ENCODE measurements around the gene SARDH. TPM values are rescaled to one million over a fixed set of nuclear protein-coding genes. Genes with fewer than 3 reads are reported as not detected.

SARDH gene
- total RNA-seq, 2 experiments from 2014 or later: 1.6 to 2.1 TPM

DNA sequence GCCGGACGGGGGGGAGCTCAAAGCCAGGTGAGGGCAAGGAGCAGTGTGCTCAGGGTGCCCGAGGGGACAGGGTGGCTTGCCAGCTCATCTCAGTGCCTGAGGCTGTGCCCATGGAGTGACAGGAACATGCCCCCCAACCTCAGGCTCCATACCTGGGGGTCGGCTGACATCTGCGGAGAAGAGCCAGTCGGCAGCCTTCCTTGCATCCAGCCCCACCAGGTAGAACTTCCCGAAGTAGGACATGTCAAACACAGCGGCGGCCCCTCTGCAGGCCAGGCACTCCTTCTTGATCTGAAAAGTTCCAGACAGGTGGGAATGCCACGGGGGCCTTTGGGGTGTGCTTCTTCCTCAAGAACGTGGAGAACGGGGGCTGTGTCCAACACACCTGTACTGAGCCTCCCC lies 42.1 kb downstream of the SARDH start:
- ChIA-PET CTCF (interaction anchor here (0.9 kb wide), 1 partner anchor 11 kb away, joined by 3 read pairs; no protein-coding TSS in a partner anchor), POLR2A (no interaction called here)

DNA sequence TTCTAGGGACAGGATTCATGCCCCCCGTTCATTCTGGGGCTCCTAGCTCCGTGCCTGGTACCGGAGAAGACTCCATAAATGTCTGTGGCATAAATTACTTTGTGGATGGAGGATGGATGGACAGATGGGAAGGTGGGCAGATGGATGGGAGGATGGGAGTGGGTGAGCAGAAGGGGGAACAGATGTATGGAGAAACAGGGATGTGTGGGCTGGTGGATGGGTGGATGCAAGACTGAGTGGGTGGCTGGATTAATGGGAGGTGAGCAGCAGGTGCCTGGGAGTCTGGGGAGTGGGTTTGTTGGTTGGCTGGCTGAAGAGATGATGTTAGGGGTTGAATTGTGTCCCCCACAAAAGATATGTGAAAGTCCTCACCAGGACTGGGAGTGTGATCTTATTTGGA lies 43.5 kb downstream of the SARDH start:
- CTCF ChIA-PET: no interaction called here
- POLR2A ChIA-PET: no interaction called here

DNA sequence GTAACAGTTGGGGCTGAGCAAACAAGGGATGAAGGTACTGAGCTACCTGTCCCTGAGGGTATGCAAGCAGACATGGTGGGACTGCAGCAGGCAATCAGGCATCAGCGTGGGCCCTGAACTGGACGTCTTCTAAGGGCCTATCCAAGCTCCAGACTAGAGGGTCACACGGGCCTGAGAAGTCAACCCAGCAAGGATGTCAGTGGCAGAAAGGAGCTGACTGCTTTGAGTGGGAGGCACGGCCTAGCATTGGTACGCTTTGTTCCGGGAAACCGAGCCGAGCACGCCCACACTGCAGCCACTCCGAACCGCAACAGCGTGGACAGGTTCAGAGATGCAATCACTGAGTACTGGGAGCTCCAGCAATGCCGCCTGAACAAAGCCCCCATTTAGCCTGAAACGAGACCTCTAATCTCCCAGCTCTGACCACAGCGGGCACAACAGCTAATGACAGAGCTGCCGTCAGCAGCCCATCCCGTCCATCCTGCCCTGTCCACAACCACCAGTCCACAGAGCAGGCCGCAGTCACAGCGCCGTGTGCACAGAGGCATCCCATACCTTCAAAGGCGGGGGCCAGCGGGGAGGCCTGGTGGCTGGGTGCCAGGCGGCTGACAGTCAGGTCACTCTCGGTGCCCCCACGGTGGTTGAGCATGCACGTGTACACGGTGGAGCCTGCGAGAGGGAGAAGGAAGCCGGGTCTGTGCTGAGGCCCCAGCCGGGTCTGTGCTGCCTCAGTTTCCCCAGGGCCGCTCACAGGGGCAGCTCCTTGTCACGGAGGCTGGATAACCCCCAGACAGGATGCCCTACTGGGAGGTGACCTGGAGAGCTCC lies 44.2 kb downstream of the SARDH start:
- CTCF ChIA-PET: interaction anchor here (1.2 kb wide), 1 partner anchor 40 kb away, joined by 3 read pairs; no protein-coding TSS in a partner anchor
- POLR2A ChIA-PET: no interaction called here

GRCh38 chr9:133693116-133693515 lies 45.0 kb downstream of the SARDH start:
- POLR2A ChIA-PET: no interaction called here
- CTCF ChIA-PET: interaction anchor here (1.2 kb wide), 1 partner anchor 39 kb away, joined by 3 read pairs; no protein-coding TSS in a partner anchor

GRCh38 chr9:133692364-133692985 lies 45.7 kb downstream of the SARDH start:
- ChIA-PET CTCF (interaction anchor here (1.2 to 1.5 kb wide), 2 partner anchors 10 to 38 kb away, joined by 3 to 4 read pairs; no protein-coding TSS in a partner anchor), POLR2A (interaction anchor here (1.0 kb wide), 1 partner anchor 8 kb away, joined by 3 read pairs; no protein-coding TSS in a partner anchor)

- ChIA-PET CTCF (interaction anchor here (1.5 kb wide), 1 partner anchor 10 kb away, joined by 4 read pairs; no protein-coding TSS in a partner anchor), POLR2A (interaction anchor here (1.0 kb wide), 1 partner anchor 9 kb away, joined by 3 read pairs; no protein-coding TSS in a partner anchor)
Measured at GRCh38 chr9:133691626-133692363, 46.4 kb downstream of the SARDH start.

DNA sequence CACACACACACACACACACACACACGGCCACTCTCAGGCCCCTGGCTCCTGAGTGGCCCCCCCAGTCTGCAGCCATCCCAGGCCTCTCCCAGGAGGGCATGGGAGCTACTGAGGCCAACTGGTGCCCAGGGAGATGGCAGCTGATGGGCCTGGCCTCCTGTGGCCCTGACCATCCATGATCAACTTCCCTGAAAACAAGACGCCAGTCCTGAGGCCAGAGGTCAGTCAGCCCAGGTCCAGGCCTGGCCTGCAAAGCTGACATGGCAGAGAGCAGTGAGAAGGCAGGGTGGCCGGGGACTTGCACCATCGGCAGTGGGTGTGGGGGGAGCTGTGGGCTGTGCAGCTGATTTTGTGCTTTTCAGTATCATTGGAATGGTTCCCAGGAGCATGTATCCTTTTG lies 47.0 kb downstream of the SARDH start:
- ChIA-PET CTCF (interaction anchor here (1.5 kb wide), 1 partner anchor 11 kb away, joined by 4 read pairs; no protein-coding TSS in a partner anchor), POLR2A (no interaction called here)

DNA sequence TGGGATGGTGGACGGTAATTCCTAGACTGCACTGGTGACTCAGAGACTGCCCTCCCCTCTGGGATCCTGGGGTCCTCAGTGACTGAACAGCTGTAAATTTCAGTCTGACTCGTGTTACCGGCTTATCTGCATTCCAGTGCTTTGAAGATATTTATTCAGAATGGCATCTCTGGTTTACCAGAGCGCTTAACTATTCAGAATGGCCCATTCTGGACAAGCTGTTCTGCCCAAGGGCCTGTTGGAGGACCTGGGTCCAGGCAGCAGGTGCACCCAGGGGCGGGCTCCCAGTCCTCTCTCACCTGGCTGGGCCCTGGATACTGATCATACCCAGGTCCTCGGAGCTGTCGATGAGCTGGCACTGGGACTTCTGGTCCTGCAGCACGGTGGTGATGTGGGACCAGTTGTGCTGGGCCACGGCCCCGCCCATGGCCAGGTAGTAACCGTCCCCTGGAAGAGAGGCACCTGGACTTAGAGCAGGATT lies 48.0 kb downstream of the SARDH start:
- CTCF ChIA-PET: no interaction called here
- POLR2A ChIA-PET: no interaction called here

DNA sequence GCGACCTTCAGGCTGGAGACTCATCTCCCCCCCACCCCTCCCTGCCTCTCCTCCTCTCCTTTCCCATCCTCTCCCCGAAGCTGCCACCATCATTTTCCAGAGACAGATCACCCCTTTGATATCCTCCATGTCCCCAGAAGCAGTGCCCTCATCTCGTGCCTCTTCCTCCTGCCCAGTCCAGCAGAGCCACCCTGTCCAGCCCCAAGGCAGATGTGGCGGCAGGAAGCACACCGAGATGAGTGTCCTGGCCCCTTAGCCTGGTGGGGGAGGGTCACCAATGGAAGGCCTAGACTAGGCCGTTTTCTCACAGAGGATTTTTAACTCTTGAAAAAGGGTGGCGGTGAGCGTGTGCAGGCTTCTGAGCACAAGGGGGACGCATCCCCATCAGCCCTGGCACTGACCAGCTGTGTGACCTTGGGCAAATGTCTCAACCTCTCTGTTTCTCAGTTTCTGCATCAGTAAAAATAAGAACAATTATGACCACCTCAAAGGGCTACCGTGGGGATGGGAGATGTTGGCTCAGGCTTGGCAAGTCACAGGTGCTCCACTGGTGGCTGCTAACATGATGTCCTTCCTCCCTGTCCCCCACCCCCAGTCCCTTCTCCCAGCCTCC lies 48.9 kb downstream of the SARDH start:
- ChIA-PET CTCF (no interaction called here), POLR2A (no interaction called here)

DNA sequence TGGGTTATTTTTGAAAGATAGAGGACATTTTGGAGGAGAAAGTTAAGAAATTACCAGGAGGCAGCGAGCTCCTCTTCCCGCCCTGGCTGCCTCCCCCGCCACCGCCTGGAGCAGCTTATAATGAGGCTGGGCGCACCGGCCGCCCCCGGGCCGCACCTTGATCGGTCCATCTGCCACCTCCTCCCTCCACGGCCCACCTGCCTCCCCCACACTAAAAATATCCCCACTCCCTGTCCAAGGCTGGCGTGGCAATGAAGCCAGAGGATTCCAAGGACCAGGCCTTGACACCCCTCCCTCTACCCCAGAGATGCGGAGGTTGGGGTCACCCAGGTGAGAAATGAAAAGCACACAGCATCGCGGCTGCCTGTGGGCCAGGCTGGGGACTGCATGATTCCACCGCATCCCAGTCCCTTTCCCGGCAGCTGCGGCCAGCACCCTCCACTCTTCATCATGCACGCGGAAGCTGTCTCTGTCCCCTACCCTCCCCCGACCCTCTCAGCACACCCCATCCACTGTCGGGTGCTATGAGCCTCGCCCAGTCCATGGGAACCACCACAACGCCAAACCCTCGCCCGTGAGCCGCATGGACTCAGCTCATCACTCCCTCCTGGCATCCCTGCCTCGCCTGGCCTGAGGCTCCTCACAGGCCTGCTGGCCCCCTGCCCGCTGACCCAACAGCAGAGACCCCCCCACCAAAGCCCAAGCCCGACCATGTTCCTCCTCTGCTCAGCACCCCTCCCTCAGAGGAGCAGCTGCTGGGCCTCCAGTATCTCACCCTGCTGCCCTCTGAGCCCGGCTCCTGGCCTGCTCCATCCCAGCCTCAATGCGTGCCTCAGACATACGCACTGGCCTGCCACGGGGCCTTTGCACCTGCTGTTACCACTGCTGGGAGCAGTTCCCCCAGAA lies 50.0 kb downstream of the SARDH start:
- CTCF ChIA-PET: no interaction called here
- POLR2A ChIA-PET: no interaction called here

DNA sequence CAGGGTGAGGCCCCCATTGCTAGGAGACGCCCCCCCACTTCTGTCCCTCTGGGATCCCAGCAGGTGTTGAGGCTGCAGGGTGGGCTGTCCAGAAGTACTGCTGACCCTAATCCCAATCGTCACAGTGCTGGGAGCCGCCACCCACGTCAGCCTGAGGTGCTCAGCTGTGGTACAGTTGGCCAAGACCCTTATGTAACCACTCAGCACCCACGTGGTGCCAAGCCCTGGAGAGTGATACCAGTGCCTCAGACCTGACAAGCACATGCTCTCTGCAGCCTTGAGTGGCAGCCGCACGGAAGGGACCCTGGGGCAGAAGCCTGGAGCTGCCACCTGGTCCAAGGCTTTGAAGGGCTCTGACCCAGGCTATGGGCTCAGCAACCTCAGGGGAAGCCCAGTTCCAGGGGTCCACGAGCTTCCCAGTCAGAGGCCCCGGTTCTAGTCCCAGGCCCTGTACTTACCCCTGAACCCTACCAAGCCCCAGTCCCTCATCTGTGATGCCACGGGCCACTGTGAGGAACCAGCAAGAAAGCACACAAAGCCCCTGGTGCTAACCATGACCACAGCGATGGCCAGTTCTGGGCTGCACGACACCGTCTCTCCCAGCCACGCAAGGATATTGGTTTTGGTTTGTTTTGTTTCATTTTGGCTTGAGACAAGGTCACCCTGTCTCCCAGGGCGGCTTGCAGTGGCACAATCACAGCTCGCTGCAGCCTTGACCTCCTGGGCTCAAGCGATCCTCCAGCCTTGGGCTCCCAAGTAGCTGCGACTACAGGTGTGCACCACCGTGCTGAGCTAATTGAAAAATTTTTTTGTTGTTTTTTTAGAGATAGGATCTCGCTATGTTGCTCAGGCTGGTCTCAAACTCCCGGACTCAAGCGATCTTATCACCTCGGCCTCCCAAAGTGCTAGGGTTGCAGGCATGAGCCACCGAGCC lies 51.2 kb downstream of the SARDH start:
- ChIA-PET CTCF (no interaction called here), POLR2A (no interaction called here)

- POLR2A ChIA-PET: no interaction called here
- CTCF ChIA-PET: no interaction called here
Measured at GRCh38 chr9:133685653-133686609, 52.2 kb downstream of the SARDH start.

- ChIA-PET CTCF (interaction anchor here (1.1 kb wide), 1 partner anchor 11 kb away, joined by 3 read pairs; no protein-coding TSS in a partner anchor), POLR2A (interaction anchor here (1.9 kb wide), 1 partner anchor 17 kb away, joined by 13 read pairs; no protein-coding TSS in a partner anchor)
Measured at GRCh38 chr9:133684936-133685361, 53.2 kb downstream of the SARDH start.

GRCh38 chr9:133684121-133684935 lies 53.8 kb downstream of the SARDH start:
- ChIA-PET CTCF (interaction anchor here (1.1 to 1.7 kb wide), 4 partner anchors 11 to 54 kb away, joined by 3 to 7 read pairs (median 5); partner anchors contain the start of gene SARDH), POLR2A (interaction anchor here (1.9 kb wide), 1 partner anchor 17 kb away, joined by 13 read pairs; no protein-coding TSS in a partner anchor)

- POLR2A ChIA-PET: interaction anchor here (0.5 to 1.9 kb wide), 2 partner anchors 18 to 37 kb away, joined by 3 to 13 read pairs; no protein-coding TSS in a partner anchor
- CTCF ChIA-PET: interaction anchor here (1.4 to 1.7 kb wide), 3 partner anchors 17 to 54 kb away, joined by 4 to 7 read pairs (median 6); partner anchors contain the start of gene SARDH
Measured at GRCh38 chr9:133683586-133684120, 54.5 kb downstream of the SARDH start.

Data from activated CD8-positive, alpha-beta memory T cell treated with anti-CD3 and anti-CD28 coated beads for 36 hours (primary cell).